Ovary (tissue), 9 donors: ENCODE measurements around the gene NLRP3. TPM values are rescaled to one million over a fixed set of nuclear protein-coding genes. Genes with fewer than 3 reads are reported as not detected.

Experiments
- DNase-seq, 5 donors: peaks; one replicate each; pipeline ENCODE4 v3.0.0-alpha.2; 2019 to 2020
- H3K27ac ChIP-seq, 2 donors: fragments of 200-600 bp; one replicate each; pipeline versions ENCODE4 v1.5.1 to v1.8.0; 2019 to 2022
- H3K27me3 ChIP-seq: fragments of 200-600 bp; one replicate; pipeline ENCODE4 v1.8.0; 2022
- H3K36me3 ChIP-seq: fragments of 200-600 bp; sonication (generic); one replicate; pipeline ENCODE4 v1.5.1; 2019
- H3K4me1 ChIP-seq: one replicate; pipeline ENCODE4 v1.8.1; 2013; ENCODE audit warnings: mild to moderate bottlenecking, moderate library complexity; ENCODE audit not compliant: insufficient read depth
- H3K4me3 ChIP-seq: fragments of 200-600 bp; sonication (generic); one replicate; pipeline ENCODE4 v1.5.1; 2017
- H3K9me3 ChIP-seq, 2 donors: fragments of 200-600 bp in 1 of 2; sonication (generic) in 1 of 2; one replicate each; pipeline versions ENCODE4 v1.5.1 to v1.8.1; 2013 to 2019; ENCODE audit warnings: mild to moderate bottlenecking in 1 of 2, moderate library complexity in 1 of 2
- CTCF ChIP-seq, 3 donors: fragments of 450-650 bp in 2 of 3; fragments of 200-600 bp in 1 of 3; IDR thresholded peaks; one replicate each; pipeline versions ENCODE4 v1.5.1 to v1.8.0; 2016 to 2022; ENCODE audit warnings: antibody characterized with exemption in 3 of 3, mild to moderate bottlenecking in 1 of 3
- EP300 ChIP-seq: sonication (generic); formaldehyde crosslinking; IDR thresholded peaks from one replicate; pipeline ENCODE4 v1.6.1; 2017; ENCODE audit warnings: antibody characterized with exemption
- POLR2A ChIP-seq: fragments of 450-650 bp; IDR thresholded peaks from one replicate; pipeline ENCODE4 v1.6.1; 2017; ENCODE audit warnings: antibody characterized with exemption, mild to moderate bottlenecking, moderate library complexity
- WGBS, 3 donors: extraction: QIAGEN DNeasy Blood & Tissue Kit in 1 of 3; methylation state at CpG; one replicate each; pipeline versions ENCODE4 v1.1.5 to v1.1.7; 2013 to 2017; 5-methylcytosine and 5-hydroxymethylcytosine counted together
- intact Hi-C, 4 donors: fragments of 100-400 bp; cut with DNase I; formaldehyde crosslinking; loops; one replicate each; pipeline versions ENCODE4 v1.11.0 to v1.15.1; 2022 to 2023
- polyA plus RNA-seq, 2 donors: library from polyadenylated mRNA; stranded (reverse); fragments of 200-250 nt in 1 of 2; fragments of 350-450 nt in 1 of 2; fragmentation: Illumina TruSeq in 1 of 2; extraction: RNeasy Lipid Tissue Mini Kit (QIAGEN cat#74804) in 1 of 2; gene quantifications; one replicate each; pipeline ENCODE4 v1.2.3, GENCODE V29; 2013 to 2014
- total RNA-seq, 7 donors: library from RNA; depleted of rRNA in 2 of 7; stranded (reverse); fragments of >200 nt in 2 of 7; fragmentation: NEBNext Ultra II Directional in 3 of 7; extraction: Animal tissue kit (Norgen Biotek cat#: 25700) in 3 of 7; gene quantifications; one replicate each; pipeline versions ENCODE4 v1.1.0 to v1.2.4, GENCODE V29; 2016 to 2023
- donor health status: DM: no; HTN: no; CAD: no; lungs with moderate emphysema.
- donor health status: DM: no; HTN: no; CAD: no.
- donor health status: Bipolar disorder and iron deficiency.
- donor health status: DM: yes; HTN: yes; CAD: no.
- donor health status: DM: no; HTN: no; CAD: no.
- donor health status: DM: yes; HTN: yes; CAD: no.

Gene NLRP3
- total and polyA plus RNA-seq, 9 donors, result 0.50 to 2.2 (median 1.2) TPM

- TF ChIP-seq CTCF (IDR thresholded peaks at IDR 0.05) (no peak), POLR2A (no peak), EP300 (no peak)
- Histone ChIP-seq H3K36me3 (no peaks in the 10 kb centered on the region), H3K27ac (no peak overlapping the region), H3K4me3 (no peak overlapping the region), H3K4me1 (no peaks in the 10 kb centered on the region), H3K9me3 (no peaks in the 10 kb centered on the region), H3K27me3 (no peaks in the 10 kb centered on the region)
- WGBS, 3 donors, result 49 to 82% (median 71%) methylated on average over 5 of the region's 5 CpGs
- DNase-seq, result no peak
- intact Hi-C loops, result no loop called here
Measured at GRCh38 chr1:247408100-247408499, 7.9 kb upstream of the NLRP3 start.

GRCh38 chr1:247409869-247410544 lies 6.0 kb upstream of the NLRP3 start:
- H3K4me3 ChIP-seq, result no peak overlapping the region
- no peak for DNase-seq
- no peaks in the 10 kb centered on the region for H3K27me3 ChIP-seq
- H3K27ac ChIP-seq, result no peak overlapping the region
- TF ChIP-seq EP300 (no peak), POLR2A (no peak), CTCF (IDR thresholded peaks at IDR 0.05) (no peak)
- H3K4me1 ChIP-seq, result no peaks in the 10 kb centered on the region
- intact Hi-C loops, result no loop called here
- no peaks in the 10 kb centered on the region for H3K9me3 ChIP-seq
- no peaks in the 10 kb centered on the region for H3K36me3 ChIP-seq
- 74 to 78% (median 77%) methylated on average over 11 of the region's 11 CpGs for WGBS, 3 donors

GRCh38 chr1:247411621-247412327 lies 4.2 kb upstream of the NLRP3 start:
- H3K4me3 ChIP-seq, result no peak overlapping the region
- no peak overlapping the region for H3K27ac ChIP-seq
- DNase-seq, result no peak
- 77 to 86% (median 77%) methylated on average over 13 of the region's 13 CpGs for WGBS, 3 donors
- no peaks in the 10 kb centered on the region for H3K27me3 ChIP-seq
- no peaks in the 10 kb centered on the region for H3K4me1 ChIP-seq
- TF ChIP-seq POLR2A (no peak), CTCF (IDR thresholded peaks at IDR 0.05) (no peak)
- no peaks in the 10 kb centered on the region for H3K36me3 ChIP-seq
- intact Hi-C loops, result no loop called here
- H3K9me3 ChIP-seq, result no peaks in the 10 kb centered on the region

- intact Hi-C loops, result no loop called here
- no peak overlapping the region for H3K4me3 ChIP-seq
- 75 to 80% (median 76%) methylated on average over 5 of the region's 5 CpGs for WGBS, 3 donors
Measured at GRCh38 chr1:247417831-247418230, 1.9 kb downstream of the NLRP3 start.

More at GRCh38 chr1:247417831-247418230, 1.9 kb downstream of the NLRP3 start:
- H3K4me1 ChIP-seq, result no peaks in the 10 kb centered on the region
- TF ChIP-seq CTCF (IDR thresholded peaks at IDR 0.05) (no peak), POLR2A (no peak), EP300 (no peak)
- DNase-seq, result no peak
- no peaks in the 10 kb centered on the region for H3K27me3 ChIP-seq
- H3K27ac ChIP-seq, result no peak overlapping the region
- H3K36me3 ChIP-seq, result no peaks in the 10 kb centered on the region
- H3K9me3 ChIP-seq, result no peaks in the 10 kb centered on the region
